Body of pancreas (tissue), 4 donors: ENCODE measurements around the gene PEMT. TPM values are rescaled to one million over a fixed set of nuclear protein-coding genes. Genes with fewer than 3 reads are reported as not detected.

Experiments
- ATAC-seq: fragments of 150-250 bp; one replicate; pipeline ENCODE4 v1.9.1; 2016
- DNase-seq, 4 donors: peaks; one replicate each; pipeline ENCODE4 v3.0.0-alpha.2; 2019
- H3K27ac ChIP-seq, 4 donors: fragments of 200-600 bp; sonication (generic); 1 replicate in 3 of 4; 2 replicates in 1 of 4; pipeline versions ENCODE4 v1.5.1 to v1.6.1; 2016 to 2019; ENCODE audit warnings: mild to moderate bottlenecking in 1 of 4, mixed read lengths in 1 of 4, moderate library complexity in 1 of 4
- H3K27me3 ChIP-seq, 2 donors: fragments of 200-600 bp; sonication (generic); one replicate each; pipeline ENCODE4 v1.6.0; 2016; ENCODE audit warnings: mild to moderate bottlenecking in 1 of 2
- H3K36me3 ChIP-seq, 2 donors: fragments of 200-600 bp; sonication (generic); replicated peaks in 1 of 2; 2 replicates each; pipeline ENCODE4 v1.5.1; 2016; ENCODE audit warnings: low read depth in 2 of 2; ENCODE audit not compliant: insufficient read depth in 1 of 2
- H3K4me1 ChIP-seq: fragments of 200-600 bp; sonication (generic); one replicate; pipeline ENCODE4 v1.6.0; 2016
- H3K4me3 ChIP-seq, 2 donors: fragments of 200-600 bp; sonication (generic); 1 replicate in 1 of 2; 2 replicates in 1 of 2; pipeline ENCODE4 v1.5.1; 2016 to 2019
- H3K9me3 ChIP-seq, 3 donors: fragments of 200-600 bp; sonication (generic); 1 replicate in 2 of 3; 2 replicates in 1 of 3; pipeline ENCODE4 v1.5.1; 2016
- POLR2A ChIP-seq, 3 donors: fragments of 450-650 bp; IDR thresholded peaks; one replicate each; pipeline ENCODE4 v1.6.1; 2016; ENCODE audit warnings: antibody characterized with exemption in 3 of 3, mild to moderate bottlenecking in 2 of 3
- WGBS, 2 donors: methylation state at CpG; one replicate each; pipeline ENCODE4 v1.1.5; 2017; 5-methylcytosine and 5-hydroxymethylcytosine counted together
- intact Hi-C: fragments of 100-400 bp; cut with DNase I; formaldehyde crosslinking; loops from one replicate; pipeline ENCODE4 v1.15.1; 2023
- total RNA-seq, 2 donors: library from RNA; depleted of rRNA; stranded (reverse); fragments of >200 nt; gene quantifications; one replicate each; pipeline ENCODE4 v1.1.0, GENCODE V29; 2016
- TF ChIP-seq, protein P1 (sequence below), 7 experiments: fragments of 450-650 bp in 4 of 7; fragments of 200-600 bp in 3 of 7; sonication (generic) in 3 of 7; IDR thresholded peaks; one replicate each; pipeline ENCODE4 v1.5.1; 2016 to 2019; ENCODE audit warnings: antibody characterized with exemption in 7 of 7

PEMT gene
- total RNA-seq, 2 donors from 2014 or later: 23.4 to 27.8 TPM

DNA sequence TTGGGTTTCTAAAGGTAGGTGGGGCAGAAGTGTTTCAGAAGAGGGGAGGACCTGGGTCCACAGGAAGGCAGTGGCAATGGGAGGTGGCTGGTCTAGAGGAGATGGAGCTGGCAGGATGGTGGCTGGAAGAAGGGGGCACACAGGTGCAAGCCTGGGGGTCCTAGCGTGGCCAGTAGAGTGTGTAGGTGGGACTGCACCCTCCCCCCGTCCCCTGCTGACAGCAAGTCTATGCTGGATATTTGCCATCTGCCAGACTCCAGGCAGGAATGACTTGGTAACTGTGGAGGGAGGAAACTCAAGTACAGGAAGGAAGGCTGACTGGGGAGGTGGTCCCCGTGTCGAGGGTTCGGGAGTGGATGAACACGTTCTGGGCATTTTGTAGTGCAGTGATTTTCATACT lies 106.1 kb downstream of the PEMT start:
- peaks cover 0 to 9% of the 10 kb centered on the region in 2 donors for H3K36me3 ChIP-seq
- intact Hi-C loops: no loop called here
- DNase-seq: no peak

DNA sequence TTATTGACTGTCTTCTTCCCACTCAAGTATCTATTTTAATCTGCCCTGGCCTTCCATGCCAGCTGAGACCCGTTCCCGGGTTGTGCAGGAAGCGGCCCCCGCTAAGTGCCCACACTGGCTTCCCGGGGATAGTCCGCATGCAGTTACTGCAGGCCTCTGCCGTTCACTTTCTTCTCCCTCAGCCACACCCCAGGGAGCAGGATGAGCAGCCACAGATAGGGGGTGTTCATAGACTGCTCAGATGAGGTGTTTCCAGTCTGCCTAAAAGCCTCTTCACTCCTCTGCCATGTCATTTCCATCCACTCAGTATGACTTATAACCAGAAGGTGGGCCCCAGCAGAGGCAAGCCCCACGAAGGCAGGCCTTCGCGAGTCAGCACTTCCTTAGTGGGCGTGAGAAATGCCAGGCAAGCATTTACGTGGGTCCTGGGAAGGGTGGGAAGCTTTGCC lies 107.0 kb downstream of the PEMT start:
- no peak overlapping the region for H3K4me3 ChIP-seq
- no peaks in the 10 kb centered on the region for H3K27me3 ChIP-seq
- no peaks in the 10 kb centered on the region for H3K9me3 ChIP-seq
- no peak for TF ChIP-seq POLR2A (IDR thresholded peaks at IDR 0.05)
- TF ChIP-seq, protein P1, sequence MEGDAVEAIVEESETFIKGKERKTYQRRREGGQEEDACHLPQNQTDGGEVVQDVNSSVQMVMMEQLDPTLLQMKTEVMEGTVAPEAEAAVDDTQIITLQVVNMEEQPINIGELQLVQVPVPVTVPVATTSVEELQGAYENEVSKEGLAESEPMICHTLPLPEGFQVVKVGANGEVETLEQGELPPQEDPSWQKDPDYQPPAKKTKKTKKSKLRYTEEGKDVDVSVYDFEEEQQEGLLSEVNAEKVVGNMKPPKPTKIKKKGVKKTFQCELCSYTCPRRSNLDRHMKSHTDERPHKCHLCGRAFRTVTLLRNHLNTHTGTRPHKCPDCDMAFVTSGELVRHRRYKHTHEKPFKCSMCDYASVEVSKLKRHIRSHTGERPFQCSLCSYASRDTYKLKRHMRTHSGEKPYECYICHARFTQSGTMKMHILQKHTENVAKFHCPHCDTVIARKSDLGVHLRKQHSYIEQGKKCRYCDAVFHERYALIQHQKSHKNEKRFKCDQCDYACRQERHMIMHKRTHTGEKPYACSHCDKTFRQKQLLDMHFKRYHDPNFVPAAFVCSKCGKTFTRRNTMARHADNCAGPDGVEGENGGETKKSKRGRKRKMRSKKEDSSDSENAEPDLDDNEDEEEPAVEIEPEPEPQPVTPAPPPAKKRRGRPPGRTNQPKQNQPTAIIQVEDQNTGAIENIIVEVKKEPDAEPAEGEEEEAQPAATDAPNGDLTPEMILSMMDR (IDR thresholded peaks at IDR 0.05): no peak
- no peak overlapping the region for H3K27ac ChIP-seq
- H3K4me1 ChIP-seq: peaks cover 12% of the 10 kb centered on the region
- WGBS, 2 donors: 58 to 79% methylated on average over 12 of the region's 12 CpGs
- intact Hi-C loops: no loop called here
- peaks cover 0 to 9% of the 10 kb centered on the region in 2 donors for H3K36me3 ChIP-seq
- ATAC-seq (no peak), DNase-seq (no peak)

More for the DNA sequence above, 106.1 kb downstream of the PEMT start:
- 86 to 93% methylated on average over 5 to 6 of the region's 6 CpGs for WGBS, 2 donors
- H3K4me3 ChIP-seq: no peak overlapping the region
- H3K9me3 ChIP-seq: no peaks in the 10 kb centered on the region
- no peak overlapping the region for H3K27ac ChIP-seq
- no peak for ATAC-seq
- no peak for TF ChIP-seq POLR2A (IDR thresholded peaks at IDR 0.05)
- TF ChIP-seq, protein P1 (IDR thresholded peaks at IDR 0.05): no peak
- peaks cover 8% of the 10 kb centered on the region for H3K4me1 ChIP-seq
- no peaks in the 10 kb centered on the region for H3K27me3 ChIP-seq

DNA sequence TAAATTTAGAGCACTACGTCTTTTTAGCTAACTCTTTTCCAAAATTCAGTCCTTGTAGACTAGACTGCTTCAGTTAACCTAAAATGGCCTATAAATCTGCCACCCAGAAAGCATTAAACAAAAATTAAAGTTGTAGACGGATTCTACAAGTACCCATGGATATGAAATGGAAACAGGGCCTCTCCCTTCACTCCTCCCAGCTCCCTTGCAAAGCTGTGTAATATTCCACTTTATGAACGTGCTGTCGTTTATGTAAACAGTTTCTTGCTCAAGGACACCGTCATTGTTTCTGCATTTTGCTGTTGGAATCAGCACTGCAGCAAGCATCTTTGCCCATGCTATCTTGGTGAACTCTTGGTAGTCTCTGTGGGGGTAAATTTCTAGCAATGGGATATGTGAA lies 109.6 kb downstream of the PEMT start:
- 39 to 48% methylated on average over 5 of the region's 5 CpGs for WGBS, 2 donors
- peaks cover 33% of the 10 kb centered on the region for H3K4me1 ChIP-seq

DNA sequence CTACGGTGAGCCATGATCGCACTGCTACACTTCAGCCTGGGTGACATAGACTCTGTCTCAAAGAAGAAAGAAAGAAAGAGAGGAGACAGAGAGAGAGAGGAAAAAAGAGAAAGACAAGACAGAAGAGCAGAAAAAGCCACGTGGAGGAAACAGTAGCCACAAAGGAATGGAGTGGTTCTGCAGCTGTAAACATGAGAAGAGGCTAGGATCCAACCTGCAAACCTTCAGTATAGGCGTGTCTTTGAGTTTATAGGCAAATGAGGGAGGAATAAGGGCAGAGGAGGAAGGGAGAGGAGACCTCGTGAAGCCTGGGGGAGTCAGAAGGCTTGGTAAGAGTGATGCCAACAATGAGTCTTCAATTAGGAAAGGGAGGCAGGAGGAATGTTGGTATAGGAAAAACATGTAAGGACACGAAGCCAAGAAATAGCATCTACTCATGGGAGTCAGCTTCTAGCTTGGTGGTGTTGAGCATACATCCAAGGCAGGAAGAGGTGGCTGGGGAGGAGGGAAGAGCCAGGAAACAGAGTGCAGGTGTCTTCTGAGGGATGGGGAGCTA lies 110.8 kb downstream of the PEMT start:
- H3K4me1 ChIP-seq: peaks cover 38% of the 10 kb centered on the region
- 79 to 82% methylated on average over 6 of the region's 6 CpGs for WGBS, 2 donors
- intact Hi-C loops: no loop called here

More for the DNA sequence above, 109.6 kb downstream of the PEMT start:
- TF ChIP-seq POLR2A (IDR thresholded peaks at IDR 0.05): no peak
- TF ChIP-seq, protein P1 (IDR thresholded peaks at IDR 0.05): no peak
- Histone ChIP-seq H3K9me3 (no peaks in the 10 kb centered on the region), H3K27ac (no peak overlapping the region), H3K27me3 (no peaks in the 10 kb centered on the region), H3K36me3 (no peaks in the 10 kb centered on the region), H3K4me3 (no peak overlapping the region)
- DNase-seq (no peak), ATAC-seq (no peak)
- intact Hi-C loops: no loop called here

More for the DNA sequence above, 110.8 kb downstream of the PEMT start:
- no peak for TF ChIP-seq POLR2A (IDR thresholded peaks at IDR 0.05)
- TF ChIP-seq, protein P1 (IDR thresholded peaks at IDR 0.05): no peak
- ATAC-seq: no peak
- DNase-seq: no peak
- Histone ChIP-seq H3K27ac (no peak overlapping the region), H3K27me3 (no peaks in the 10 kb centered on the region), H3K9me3 (no peaks in the 10 kb centered on the region), H3K36me3 (no peaks in the 10 kb centered on the region), H3K4me3 (no peak overlapping the region)
